ENCODE measurements around the gene MCF2L2. TPM values are rescaled to one million over a fixed set of nuclear protein-coding genes. Genes with fewer than 3 reads are reported as not detected.
A peak's percentile ranks its signal among the peaks of the same experiment; 100 is the strongest.

Gene MCF2L2
- total RNA-seq, 2 donors from 2014 or later = 7.6 to 11.5 TPM

GRCh38 chr3:183300996-183301562 is 127.3 kb downstream of the MCF2L2 start:
- Mint-ChIP-seq H3K9me3 (no peaks in the 10 kb centered on the region), H3K4me3 (no peak overlapping the region), H3K36me3 (ENCODE audit: insufficient read depth in 2 of 2) (peaks cover 2 to 7% of the 10 kb centered on the region in 2 donors), H3K27ac (no peak overlapping the region), H3K4me1 (ENCODE audit: low read depth) (peaks cover 1% of the 10 kb centered on the region), H3K27me3 (ENCODE audit: low read depth) (no peaks in the 10 kb centered on the region)
- no peak for DNase-seq
- ATAC-seq (replicated peaks in 1 of 2) = no peak

GRCh38 chr3:183299976-183300375 is 128.4 kb downstream of the MCF2L2 start:
- H3K27me3 Mint-ChIP-seq (ENCODE audit: low read depth) = no peaks in the 10 kb centered on the region
- H3K9me3 Mint-ChIP-seq = no peaks in the 10 kb centered on the region
- no peak for ATAC-seq (replicated peaks in 1 of 2)
- no peak overlapping the region for H3K27ac Mint-ChIP-seq
- H3K4me3 Mint-ChIP-seq = no peak overlapping the region
- DNase-seq = no peak
- H3K36me3 Mint-ChIP-seq (ENCODE audit: insufficient read depth in 2 of 2) = peaks cover 2 to 7% of the 10 kb centered on the region in 2 donors
- H3K4me1 Mint-ChIP-seq (ENCODE audit: low read depth) = no peaks in the 10 kb centered on the region

- H3K4me1 Mint-ChIP-seq (ENCODE audit: low read depth) = no peaks in the 10 kb centered on the region
- no peak for ATAC-seq (replicated peaks in 1 of 2)
- DNase-seq = no peak
- H3K27me3 Mint-ChIP-seq (ENCODE audit: low read depth) = no peaks in the 10 kb centered on the region
- H3K9me3 Mint-ChIP-seq = no peaks in the 10 kb centered on the region
- H3K4me3 Mint-ChIP-seq = no peak overlapping the region
- H3K27ac Mint-ChIP-seq = no peak overlapping the region
- H3K36me3 Mint-ChIP-seq (ENCODE audit: insufficient read depth in 2 of 2) = peaks cover 2 to 7% of the 10 kb centered on the region in 2 donors
These were observed 129.7 kb downstream of the MCF2L2 start for GRCh38 chr3:183298701-183299153.

GRCh38 chr3:183296944-183297343 is 131.5 kb downstream of the MCF2L2 start:
- DNase-seq (no peak), ATAC-seq (replicated peaks in 1 of 2) (no peak)
- Mint-ChIP-seq H3K4me1 (ENCODE audit: low read depth) (no peaks in the 10 kb centered on the region), H3K36me3 (ENCODE audit: insufficient read depth in 2 of 2) (peaks cover 2 to 9% of the 10 kb centered on the region in 2 donors), H3K27me3 (ENCODE audit: low read depth) (no peaks in the 10 kb centered on the region), H3K4me3 (no peak overlapping the region), H3K27ac (no peak overlapping the region), H3K9me3 (no peaks in the 10 kb centered on the region)

GRCh38 chr3:183295211-183295610 is 133.2 kb downstream of the MCF2L2 start:
- Mint-ChIP-seq H3K27me3 (ENCODE audit: low read depth) (no peaks in the 10 kb centered on the region), H3K4me3 (no peak overlapping the region), H3K4me1 (ENCODE audit: low read depth) (no peaks in the 10 kb centered on the region), H3K9me3 (no peaks in the 10 kb centered on the region), H3K27ac (peak overlapping the region; percentile 25), H3K36me3 (ENCODE audit: insufficient read depth in 2 of 2) (peaks cover 0 to 9% of the 10 kb centered on the region in 2 donors)
- no peak for DNase-seq
- ATAC-seq (replicated peaks in 1 of 2) = no peak

- Mint-ChIP-seq H3K4me3 (no peak overlapping the region), H3K9me3 (no peaks in the 10 kb centered on the region), H3K27me3 (ENCODE audit: low read depth) (no peaks in the 10 kb centered on the region), H3K4me1 (ENCODE audit: low read depth) (no peaks in the 10 kb centered on the region), H3K36me3 (ENCODE audit: insufficient read depth in 2 of 2) (peaks cover 0 to 9% of the 10 kb centered on the region in 2 donors), H3K27ac (no peak overlapping the region)
- DNase-seq = no peak
- no peak for ATAC-seq (replicated peaks in 1 of 2)
These were observed 134.5 kb downstream of the MCF2L2 start for GRCh38 chr3:183293966-183294365.

- peaks cover 13% of the 10 kb centered on the region for H3K4me1 Mint-ChIP-seq (ENCODE audit: low read depth)
- H3K9me3 Mint-ChIP-seq = no peaks in the 10 kb centered on the region
- H3K4me3 Mint-ChIP-seq = no peak overlapping the region
- peaks cover 0 to 7% of the 10 kb centered on the region in 2 donors for H3K36me3 Mint-ChIP-seq (ENCODE audit: insufficient read depth in 2 of 2)
- DNase-seq (no peak), ATAC-seq (replicated peaks in 1 of 2) (no peak)
- H3K27ac Mint-ChIP-seq = no peak overlapping the region
- H3K27me3 Mint-ChIP-seq (ENCODE audit: low read depth) = no peaks in the 10 kb centered on the region
These were observed 136.9 kb downstream of the MCF2L2 start for GRCh38 chr3:183291497-183292031.

GRCh38 chr3:183290216-183290615 is 138.2 kb downstream of the MCF2L2 start:
- peaks cover 0 to 3% of the 10 kb centered on the region in 2 donors for H3K36me3 Mint-ChIP-seq (ENCODE audit: insufficient read depth in 2 of 2)
- peaks cover 26% of the 10 kb centered on the region for H3K4me1 Mint-ChIP-seq (ENCODE audit: low read depth)
- ATAC-seq (replicated peaks in 1 of 2) (no peak), DNase-seq (no peak)
- H3K4me3 Mint-ChIP-seq = no peak overlapping the region
- no peaks in the 10 kb centered on the region for H3K27me3 Mint-ChIP-seq (ENCODE audit: low read depth)
- no peak overlapping the region for H3K27ac Mint-ChIP-seq
- no peaks in the 10 kb centered on the region for H3K9me3 Mint-ChIP-seq

- DNase-seq (no peak), ATAC-seq (replicated peaks in 1 of 2) (no peak)
- Mint-ChIP-seq H3K27ac (no peak overlapping the region), H3K9me3 (no peaks in the 10 kb centered on the region), H3K36me3 (ENCODE audit: insufficient read depth in 2 of 2) (peaks cover 0 to 3% of the 10 kb centered on the region in 2 donors), H3K4me1 (ENCODE audit: low read depth) (peaks cover 44% of the 10 kb centered on the region), H3K4me3 (no peak overlapping the region), H3K27me3 (ENCODE audit: low read depth) (no peaks in the 10 kb centered on the region)
These were observed 140.3 kb downstream of the MCF2L2 start for GRCh38 chr3:183288117-183288516.

GRCh38 chr3:183287301-183287971 is 141.0 kb downstream of the MCF2L2 start:
- ATAC-seq (replicated peaks in 1 of 2) (peak in 1 of 2 donors; percentile 14), DNase-seq (peak; percentile 15 to 29)
- no peaks in the 10 kb centered on the region for H3K27me3 Mint-ChIP-seq (ENCODE audit: low read depth)
- peak overlapping the region; percentile 90 for H3K27ac Mint-ChIP-seq
- H3K36me3 Mint-ChIP-seq (ENCODE audit: insufficient read depth in 2 of 2) = no peaks in the 10 kb centered on the region
- no peaks in the 10 kb centered on the region for H3K9me3 Mint-ChIP-seq
- H3K4me3 Mint-ChIP-seq = peak overlapping the region; percentile 60 to 86
- H3K4me1 Mint-ChIP-seq (ENCODE audit: low read depth) = peaks cover 49% of the 10 kb centered on the region

GRCh38 chr3:183285828-183286457 is 142.5 kb downstream of the MCF2L2 start:
- Mint-ChIP-seq H3K4me1 (ENCODE audit: low read depth) (peaks cover 49% of the 10 kb centered on the region), H3K9me3 (no peaks in the 10 kb centered on the region), H3K4me3 (peak overlapping the region; percentile 60 to 86), H3K36me3 (ENCODE audit: insufficient read depth in 2 of 2) (no peaks in the 10 kb centered on the region), H3K27me3 (ENCODE audit: low read depth) (no peaks in the 10 kb centered on the region), H3K27ac (peak overlapping the region; percentile 90)
- ATAC-seq (replicated peaks in 1 of 2) (peak; percentile 93 to 94), DNase-seq (peak; percentile 93 to 96)

- no peaks in the 10 kb centered on the region for H3K36me3 Mint-ChIP-seq (ENCODE audit: insufficient read depth in 2 of 2)
- peak overlapping the region; percentile 90 for H3K27ac Mint-ChIP-seq
- no peak for ATAC-seq (replicated peaks in 1 of 2)
- H3K4me3 Mint-ChIP-seq = peak overlapping the region; percentile 60 to 86
- H3K27me3 Mint-ChIP-seq (ENCODE audit: low read depth) = no peaks in the 10 kb centered on the region
- H3K9me3 Mint-ChIP-seq = no peaks in the 10 kb centered on the region
- no peak for DNase-seq
- H3K4me1 Mint-ChIP-seq (ENCODE audit: low read depth) = peaks cover 49% of the 10 kb centered on the region
These were observed 143.1 kb downstream of the MCF2L2 start for GRCh38 chr3:183285318-183285717.

GRCh38 chr3:183284570-183284969 is 143.8 kb downstream of the MCF2L2 start:
- ATAC-seq (replicated peaks in 1 of 2) (no peak), DNase-seq (no peak)
- Mint-ChIP-seq H3K27me3 (ENCODE audit: low read depth) (no peaks in the 10 kb centered on the region), H3K27ac (peak overlapping the region; percentile 50), H3K9me3 (no peaks in the 10 kb centered on the region), H3K36me3 (ENCODE audit: insufficient read depth in 2 of 2) (peaks cover 0 to 1% of the 10 kb centered on the region in 2 donors), H3K4me3 (no peak overlapping the region), H3K4me1 (ENCODE audit: low read depth) (peaks cover 49% of the 10 kb centered on the region)
